Inferior parietal cortex (tissue), 1 donor: ENCODE results near the gene RNF125.
"Not testable (repeated sequence)": the region's sequence is repeated elsewhere in the genome, so short reads cannot be mapped to it uniquely, and the experiment has no call there.

Source experiments
- DNase-seq: peaks from one replicate; pipeline ENCODE4 v3.0.0-alpha.2; 2016; ENCODE audit errors: extremely low spot score

The RNF125 gene

DNA sequence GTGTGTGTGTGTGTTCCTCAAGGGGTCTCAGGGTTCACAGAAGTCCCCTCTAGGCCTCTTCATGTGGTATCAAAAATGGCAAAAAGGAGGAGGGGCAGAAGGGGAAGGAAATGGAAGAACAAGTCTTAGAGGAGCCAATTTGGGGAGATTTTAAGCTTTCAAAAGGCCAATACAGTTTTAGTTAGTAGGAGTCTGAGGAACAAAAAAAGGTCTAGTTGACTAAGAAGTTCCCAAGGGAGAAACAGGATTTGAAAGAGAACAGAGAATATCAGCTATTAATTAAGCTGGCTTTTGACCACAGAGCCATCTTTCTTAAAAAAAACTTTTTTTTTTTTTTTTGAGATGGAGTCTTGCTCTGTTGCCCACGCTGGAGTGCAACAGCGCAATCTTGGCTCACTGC is 7.1 kb downstream of the RNF125 start:
- no peak for DNase-seq

DNA sequence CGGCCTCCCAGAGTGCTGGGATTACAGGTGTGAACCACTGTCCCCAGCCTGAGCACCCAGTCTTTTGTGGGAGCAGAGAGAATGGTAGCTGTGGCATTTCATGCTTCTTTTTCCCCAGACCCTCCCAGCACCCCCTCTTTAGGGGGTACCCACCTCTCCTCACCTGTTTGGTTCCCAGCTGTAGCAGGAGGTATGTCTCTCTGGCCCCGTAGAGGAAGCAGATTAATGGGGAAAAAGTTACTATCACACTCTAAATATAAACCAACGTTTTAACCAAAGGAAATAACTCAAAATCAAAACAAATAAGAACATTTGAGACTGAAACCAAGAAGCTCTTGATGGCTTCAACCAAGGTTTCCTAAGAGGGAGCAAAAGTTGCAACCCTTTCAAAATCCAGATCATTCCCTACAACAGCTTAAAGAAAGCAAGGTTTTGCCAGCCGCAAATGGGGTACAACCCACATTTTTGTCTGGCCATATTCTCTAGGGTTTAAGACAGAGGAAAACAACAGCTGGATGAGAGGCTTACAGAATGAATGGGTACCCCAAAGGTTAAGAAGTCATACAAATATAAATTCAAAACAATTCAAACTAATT is 8.0 kb downstream of the RNF125 start:
- DNase-seq = no peak

DNA sequence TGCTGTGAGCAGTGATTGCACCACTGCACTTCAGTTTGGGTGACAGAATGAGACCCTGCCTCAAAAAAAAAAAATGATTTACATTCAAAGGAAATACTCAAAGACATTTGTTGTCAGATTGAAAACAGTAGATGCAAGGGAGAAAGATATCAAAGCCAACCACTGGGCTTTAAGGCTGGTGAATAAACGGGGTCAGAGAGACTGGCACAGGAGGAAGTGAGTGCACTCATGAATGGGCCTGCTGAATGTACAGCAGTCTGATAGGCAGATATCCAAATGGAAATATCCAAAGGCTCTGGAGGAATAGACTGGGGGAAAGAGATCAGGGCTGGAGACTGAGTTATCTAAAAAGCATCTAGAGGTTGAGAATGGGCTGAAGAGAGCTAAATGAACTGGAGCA is 10.9 kb downstream of the RNF125 start:
- no peak for DNase-seq

DNA sequence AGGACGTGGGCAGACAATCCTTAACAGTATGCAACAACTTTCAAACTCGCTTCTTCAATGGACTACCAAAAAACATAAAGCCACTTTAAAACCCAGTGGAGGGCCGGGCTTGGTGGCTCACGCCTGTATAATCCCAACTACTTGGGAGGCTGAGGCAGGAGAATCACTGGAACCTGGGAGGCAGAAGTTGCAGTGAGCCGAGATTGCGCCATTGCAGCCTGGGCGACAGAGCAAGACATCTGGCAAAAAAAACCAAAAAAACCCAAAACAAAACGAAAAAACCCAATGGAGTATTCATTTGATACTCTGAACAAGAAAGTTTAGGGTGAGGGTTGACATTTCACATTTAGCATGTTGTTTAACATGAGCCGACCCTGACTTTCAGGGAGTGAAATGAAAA is 14.0 kb downstream of the RNF125 start:
- DNase-seq = no peak

DNA sequence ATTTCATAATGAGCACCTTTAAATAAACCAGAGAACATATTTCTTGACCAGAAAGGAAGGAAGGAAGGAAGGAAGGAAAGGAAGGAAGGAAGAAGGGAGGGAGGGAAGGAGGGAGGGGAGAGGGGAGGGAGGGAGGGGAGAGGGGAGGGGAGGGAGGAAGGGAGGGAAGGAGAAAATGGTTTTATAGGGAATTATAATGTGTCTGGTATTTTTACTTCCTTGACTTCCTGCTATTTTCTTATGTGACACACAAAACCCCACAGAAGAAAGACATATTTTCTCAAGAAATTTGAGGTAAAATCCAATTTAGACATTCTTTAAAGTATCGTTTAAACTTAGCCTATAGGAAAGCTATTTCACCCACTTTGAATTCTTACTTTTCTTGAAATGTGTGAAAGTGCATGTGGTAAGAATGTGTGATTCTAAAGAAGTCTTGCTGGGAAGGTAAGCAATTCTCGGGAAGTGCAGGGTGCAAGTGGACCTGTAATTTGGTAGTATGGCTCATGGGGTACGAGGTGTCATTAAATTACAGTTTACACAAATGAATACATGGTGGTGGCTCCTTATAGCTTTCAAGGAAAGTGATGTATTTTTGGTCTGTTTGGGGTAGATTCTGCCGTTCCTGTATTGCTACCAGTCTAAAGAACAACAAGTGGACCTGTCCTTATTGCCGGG is 18.0 kb downstream of the RNF125 start:
- DNase-seq = no peak

DNA sequence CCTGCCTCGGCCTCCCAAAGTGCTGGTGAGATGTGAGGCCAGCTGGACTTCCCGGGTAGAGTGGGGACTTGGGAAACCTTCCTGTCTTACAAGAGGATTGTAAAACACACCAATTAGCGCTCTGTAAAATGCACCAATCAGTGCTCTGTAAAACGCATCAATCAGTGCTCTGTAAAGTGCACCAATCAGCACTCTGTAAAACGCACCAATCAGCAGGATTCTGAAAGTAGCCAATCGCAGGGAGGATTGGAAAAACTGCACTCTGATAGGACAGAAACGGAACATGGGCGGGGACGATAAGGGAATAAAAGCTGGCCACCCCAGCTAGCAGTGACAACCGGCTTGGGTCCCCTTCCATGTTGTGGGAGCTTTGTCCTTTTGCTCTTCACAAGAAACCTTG is 19.0 kb downstream of the RNF125 start:
- DNase-seq = no peak

DNA sequence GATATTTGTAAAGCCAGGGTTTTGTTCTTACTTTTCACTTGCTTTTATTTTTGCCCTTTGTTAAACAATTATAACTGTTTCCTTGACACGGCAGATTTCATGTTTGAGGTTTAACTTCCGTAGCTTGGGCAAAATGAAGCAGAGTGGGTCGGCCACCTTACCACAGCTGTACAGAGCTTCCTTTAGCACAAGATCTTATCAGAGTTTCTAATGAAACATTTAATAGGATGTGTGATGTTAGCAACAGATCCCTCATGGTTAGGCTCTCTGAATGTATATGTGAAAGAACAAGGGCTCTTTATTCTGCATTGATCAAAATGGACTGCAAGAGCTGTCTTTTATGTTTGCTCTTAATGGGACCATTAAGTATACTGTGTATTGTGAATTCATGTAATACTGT is 22.3 kb downstream of the RNF125 start:
- DNase-seq = no peak

DNA sequence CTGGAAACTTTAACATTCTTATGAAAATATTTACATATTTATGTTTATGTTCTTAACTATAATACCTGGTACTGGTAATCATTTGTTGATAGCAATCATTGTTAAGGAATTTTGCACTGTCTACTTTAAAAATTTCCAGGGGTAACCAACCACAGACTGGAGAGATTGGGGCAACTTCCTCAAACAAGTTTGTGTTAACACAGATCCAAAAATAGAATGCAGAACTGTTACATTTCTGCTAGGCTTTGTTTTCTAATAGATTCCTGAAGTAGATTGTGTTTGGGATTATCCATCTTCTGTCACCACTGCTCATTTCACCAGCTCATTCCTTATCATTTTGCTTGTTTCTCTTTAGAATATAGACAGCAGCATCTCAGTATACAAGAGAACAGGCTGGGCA is 23.7 kb downstream of the RNF125 start:
- DNase-seq = no peak

DNA sequence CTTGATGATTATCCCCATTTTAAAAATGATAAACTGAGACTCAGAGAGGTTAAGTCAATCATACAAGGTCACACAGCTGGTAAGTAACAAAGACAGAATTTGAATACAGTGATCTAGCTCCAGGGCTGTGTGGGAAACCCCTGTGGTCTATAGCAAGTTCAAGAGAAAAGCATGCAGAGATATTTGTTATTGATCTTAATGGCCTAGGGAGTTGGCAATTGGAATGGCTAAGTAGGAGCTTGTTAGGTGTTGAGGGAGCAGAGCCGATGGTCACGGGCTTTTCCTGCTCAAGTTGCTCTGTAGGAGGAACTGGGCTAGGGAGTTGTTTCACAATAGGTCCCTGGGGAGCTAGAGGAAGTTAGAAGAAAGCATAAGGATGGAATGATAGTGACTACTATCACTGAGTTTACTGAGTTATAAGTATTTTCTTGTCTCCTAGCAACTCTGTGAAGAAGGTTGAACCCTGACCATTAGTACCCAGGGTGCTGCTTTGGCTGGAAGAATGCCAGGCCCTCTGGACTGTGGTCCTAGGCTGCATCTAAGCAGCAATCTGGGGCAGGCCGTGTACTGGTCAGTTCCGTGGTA is 30.0 kb downstream of the RNF125 start:
- no peak for DNase-seq

DNA sequence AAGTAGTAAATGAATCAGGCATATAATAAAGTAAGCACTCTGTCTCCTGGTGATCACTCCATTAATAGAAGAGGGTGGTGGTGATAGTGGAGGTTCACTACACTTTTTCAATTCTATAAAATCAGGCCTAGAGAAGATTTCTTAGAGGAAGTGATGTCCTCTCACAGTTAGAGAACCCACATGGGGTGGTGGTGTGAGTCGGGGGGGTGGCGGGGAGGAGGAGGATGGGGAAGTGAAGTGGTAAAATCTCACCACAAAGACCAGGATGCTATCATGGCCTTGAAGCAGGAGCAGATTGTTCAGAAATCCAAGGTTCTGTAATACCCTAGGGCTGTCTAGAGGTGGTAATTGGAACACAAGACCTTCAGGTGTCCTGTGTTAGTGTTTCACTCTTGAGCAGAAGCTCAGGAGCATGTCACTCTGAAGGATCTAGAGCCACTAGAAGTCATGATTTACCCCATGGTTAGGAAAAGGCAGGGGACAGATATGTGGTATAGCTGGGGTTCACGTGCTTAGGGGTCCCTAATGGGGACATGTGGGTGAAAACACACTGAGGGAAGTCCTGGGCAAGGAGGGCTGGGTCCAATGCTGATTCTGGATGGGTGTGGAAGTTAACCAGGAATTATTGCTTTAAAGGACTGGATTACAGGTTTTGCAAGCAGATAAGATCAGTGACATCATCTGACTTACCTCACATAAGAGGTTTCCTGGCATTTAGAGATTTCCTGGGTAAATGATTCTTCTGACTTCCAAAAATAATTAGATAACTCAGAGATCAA is 31.0 kb downstream of the RNF125 start:
- no peak for DNase-seq

DNA sequence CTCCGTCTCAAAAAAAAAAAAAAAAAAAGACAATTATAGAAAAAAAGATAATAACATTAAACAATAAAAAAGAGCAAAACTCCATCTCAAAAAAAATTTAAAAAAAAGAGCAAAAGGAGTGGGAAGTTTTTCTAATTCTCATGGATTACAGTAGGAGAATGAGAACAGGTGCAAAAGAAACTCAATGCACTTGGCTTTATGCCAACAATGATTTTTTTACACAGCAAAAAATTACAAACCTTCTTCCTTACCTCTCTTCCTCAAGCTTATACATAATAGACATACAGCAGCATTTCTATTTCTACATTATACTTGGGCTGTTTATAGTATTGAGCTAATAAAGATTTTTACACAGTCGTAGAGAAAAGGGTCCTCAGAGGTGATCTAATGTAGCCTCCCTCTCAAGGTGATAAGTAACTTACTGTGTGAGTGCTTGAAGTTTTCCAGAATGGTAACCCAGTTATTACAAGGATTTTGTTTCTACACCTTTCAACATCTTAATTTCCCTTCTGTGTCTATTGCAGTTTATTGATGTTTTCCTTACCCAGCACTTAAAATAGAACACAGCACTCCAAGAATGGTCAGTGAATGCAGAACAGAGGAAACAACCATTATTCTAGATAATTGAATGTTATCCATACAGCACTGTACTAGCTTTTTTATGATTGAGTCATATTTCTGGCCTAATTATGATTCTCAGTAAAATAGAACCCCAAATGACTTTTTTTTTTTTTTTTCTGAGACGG is 38.2 kb downstream of the RNF125 start:
- no peak for DNase-seq

DNA sequence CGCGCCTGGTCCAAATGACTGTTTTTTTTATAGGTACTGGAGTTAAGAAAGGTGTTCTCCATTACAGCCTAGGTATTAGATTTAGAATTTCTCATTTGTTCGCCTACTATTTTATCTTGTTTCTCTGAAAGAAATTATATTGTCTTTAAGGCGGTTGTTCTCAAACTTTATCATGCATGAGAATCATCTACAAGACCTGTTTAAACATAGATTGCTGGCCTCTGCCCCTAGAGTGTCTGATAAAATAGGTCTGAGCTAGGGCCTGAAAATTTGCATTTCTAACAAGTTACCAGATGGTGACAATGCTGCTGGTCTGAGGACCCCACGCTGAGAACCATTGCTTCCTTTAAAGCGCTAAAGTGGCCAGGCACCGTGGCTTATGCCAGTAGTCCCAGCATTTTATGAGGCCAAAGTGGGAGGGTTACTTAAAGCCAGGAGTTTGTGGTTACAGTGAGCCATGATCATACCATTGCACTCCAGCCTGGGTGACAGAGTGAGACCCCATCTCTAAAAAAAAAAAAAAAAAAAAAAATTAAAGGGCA is 39.1 kb downstream of the RNF125 start:
- no peak for DNase-seq

DNA sequence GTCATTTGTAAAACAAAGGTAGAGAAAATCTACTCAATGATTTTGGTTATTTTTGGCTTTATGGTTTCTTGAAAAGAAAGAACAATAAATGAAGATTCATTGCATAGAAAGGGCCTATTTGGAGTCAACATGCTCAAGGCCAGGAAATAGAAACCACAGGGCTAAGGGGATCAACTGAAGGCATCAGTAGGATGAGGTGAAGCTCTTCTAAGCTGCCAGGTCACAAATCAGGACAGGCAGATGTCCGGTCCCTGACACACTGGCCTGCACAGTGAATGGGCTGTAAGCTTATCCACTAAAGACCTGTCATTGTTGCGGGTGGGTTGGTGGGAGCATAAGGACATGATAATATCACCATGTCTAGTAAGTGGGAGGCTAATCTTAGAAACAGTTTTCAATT is 41.4 kb downstream of the RNF125 start:
- no peak for DNase-seq

DNA sequence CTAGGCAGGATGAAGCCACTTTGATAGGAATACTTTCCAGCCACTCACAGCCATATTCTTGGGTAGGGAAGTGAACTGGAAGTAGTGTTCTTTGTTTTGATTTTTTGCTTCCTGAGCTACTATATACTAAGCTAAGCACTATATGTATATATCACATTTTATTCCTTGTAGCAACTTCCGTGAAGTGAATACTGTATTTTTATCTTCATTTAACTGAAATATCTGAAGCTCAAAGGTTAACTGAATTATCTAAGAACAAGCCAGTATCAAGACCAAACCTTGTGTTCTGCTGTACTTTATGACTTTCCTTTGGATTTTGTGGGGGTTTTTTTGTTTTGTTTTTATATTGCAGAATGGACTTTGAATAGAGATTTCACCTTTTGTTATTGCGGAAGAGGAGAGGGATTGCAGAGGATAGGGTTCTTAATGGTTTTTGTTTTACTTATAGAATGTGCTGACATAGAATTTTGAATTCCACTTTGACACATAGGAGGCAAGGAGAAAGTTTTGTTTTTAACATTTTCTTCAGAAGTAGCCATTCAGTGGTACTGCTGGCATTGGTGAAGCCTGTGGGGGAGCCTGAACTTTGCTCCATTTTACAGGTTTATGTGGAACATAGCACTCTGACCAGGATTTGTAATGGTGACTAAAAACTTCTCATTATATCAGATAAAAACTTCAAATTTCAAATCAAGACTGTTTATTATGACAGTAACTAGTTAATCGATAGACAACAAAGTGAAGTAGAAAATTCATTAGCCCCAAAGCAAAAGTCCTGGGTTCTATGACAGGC is 48.9 kb downstream of the RNF125 start:
- no peak for DNase-seq

DNA sequence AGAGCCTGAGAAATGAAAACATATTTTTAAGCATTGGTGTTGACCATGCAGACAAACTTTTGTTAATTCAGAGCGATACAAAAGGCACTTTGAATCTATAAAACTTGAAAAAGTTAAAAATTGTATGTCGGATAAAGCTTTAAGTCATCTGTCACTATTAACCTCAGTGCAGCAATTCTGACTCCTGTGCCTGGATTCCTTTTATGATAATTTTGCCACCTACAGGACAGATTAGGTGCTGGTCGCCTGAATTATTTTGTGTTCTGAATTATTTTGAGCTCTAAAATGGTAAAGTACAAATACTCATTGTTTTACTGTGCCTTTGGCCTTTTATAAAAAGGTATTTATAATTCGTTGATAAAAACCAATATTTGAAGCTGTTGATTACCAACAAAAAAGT is 53.7 kb downstream of the RNF125 start:
- no peak for DNase-seq

DNA sequence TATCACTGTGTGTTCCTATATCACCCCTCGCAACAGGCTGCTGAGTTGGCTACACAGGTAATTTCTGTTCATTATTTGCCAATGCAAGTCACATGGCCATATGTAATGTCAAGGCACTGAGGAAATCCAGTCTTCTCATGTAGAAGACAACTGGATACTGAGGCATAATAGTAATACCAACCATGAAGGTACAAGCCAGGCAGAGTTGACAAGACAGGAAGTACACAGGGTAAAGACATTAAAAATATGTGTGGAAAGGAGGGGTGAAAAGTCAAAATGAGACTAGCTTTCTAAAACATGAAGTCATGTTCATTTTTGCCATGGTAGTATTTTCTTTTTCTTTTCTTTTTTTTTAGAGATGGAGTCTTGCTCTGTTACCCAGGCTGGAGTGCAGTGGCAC is 55.6 kb downstream of the RNF125 start:
- no peak for DNase-seq

DNA sequence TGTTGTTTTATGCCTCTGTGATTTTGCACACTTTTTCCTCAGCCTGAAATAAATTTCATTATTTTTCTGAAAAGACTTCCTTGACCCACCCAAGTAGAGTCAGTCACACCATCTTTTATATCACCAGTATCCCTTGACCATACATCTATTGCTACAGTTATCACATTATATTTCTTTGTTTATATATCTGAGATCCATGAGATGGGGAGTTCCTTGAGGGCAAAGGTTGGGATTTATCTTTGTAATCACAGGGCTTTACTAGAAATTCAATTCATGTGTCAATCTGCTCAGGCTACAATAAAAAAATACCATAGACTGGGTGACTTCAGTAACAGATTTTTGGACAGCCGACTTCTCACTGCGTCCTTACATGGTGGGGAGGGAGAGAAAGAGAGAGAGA is 60.2 kb downstream of the RNF125 start:
- no peak for DNase-seq

DNA sequence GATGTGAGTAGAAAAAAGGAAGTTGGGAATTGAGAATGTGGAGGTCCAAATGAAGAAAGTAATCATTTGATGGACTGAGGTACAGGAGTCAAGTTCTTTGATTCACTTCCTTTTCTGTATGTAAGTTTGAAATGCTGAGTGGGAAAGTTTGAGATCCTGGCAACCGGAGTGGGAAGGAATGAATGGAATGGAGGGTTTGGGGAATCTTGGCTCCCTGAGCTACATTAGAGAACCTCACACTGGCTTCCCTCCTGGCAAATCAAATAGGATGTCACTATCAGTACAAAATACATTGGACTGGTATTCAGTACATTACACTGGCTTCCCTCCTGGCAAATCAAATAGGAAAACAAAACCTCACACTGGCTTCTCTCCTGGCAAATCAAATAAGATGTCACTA is 63.3 kb downstream of the RNF125 start:
- no peak for DNase-seq

DNA sequence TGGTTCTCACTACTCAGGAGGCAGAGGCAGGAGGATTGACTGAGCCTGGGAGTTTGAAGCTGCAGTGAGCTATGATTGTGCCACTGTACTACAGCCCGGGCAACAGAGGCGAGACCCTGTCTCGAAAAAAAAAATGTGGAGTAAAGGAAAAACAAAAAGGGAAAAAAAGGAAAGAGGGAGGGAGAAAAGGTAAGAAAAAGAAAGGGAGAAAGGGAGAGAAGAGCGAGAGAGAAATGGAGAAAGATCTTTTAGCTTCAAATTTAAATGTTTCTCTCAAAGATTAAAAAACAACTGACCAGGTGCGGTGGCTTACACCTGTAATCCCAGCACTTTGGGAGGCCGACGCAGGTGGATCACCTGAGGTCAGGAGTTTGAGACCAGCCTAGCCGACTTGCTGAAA is 65.2 kb downstream of the RNF125 start:
- no peak for DNase-seq

DNA sequence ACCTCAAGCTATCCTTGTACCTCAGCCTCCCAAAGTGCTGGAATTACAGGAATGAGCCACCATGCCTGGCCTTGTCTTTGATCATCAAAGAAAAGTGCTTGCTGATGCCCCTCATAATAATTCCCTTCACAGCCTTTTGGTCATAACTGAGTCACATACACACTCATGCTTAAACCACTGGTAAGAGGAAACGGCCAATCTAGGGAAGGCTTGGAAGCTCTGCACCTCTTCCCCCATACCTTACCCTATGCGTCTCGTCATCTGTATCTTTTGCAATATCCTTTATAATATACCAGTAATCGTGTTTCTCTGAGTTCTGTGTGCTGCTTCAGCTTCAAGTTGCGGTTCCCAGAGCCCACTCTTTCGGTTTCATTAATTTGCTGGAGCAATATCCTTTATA is 68.3 kb downstream of the RNF125 start:
- no peak for DNase-seq

DNA sequence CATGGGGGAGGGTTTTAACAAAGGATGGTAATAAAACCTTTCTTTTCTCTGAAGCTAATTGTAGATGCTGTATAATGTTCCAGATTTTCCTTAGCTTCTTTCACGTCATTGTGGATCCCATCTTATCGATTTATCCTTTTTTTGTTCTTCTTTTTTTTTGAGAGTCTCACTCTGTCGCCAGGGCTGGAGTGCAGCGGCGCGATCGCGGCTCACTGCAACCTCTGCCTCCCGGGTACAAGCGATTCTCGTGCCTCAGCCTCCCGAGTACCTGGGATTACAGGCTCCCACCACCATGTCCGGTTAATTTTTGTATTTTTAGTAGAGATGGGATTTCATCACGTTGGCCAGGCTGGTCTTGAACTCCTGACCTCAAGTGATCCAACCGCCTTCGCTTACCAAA is 72.2 kb downstream of the RNF125 start:
- DNase-seq = not testable (repeated sequence)
